Measurements from ENCODE around the gene TBXAS1. TPM values are rescaled to one million over a fixed set of nuclear protein-coding genes. Genes with fewer than 3 reads are reported as not detected.

TBXAS1 gene
- total RNA-seq (1 to 10 TPM; 1.6 to 2.7 TPM), polyA plus RNA-seq (1 to 10 TPM in 1 of 3 donors, under 1 TPM in 2; 0.41 to 1.1 (median 0.75) TPM), total RNA-seq (0 to 1.2 (median 0.66) reads per million in 6 experiments)

GRCh38 chr7:139829025-139829774 lies at the start of gene TBXAS1:
Gene TBXAS1 (plus strand): TSS chr7:139829264. CDS start chr7:139829391, 127 bp downstream.
- POLR2A ChIA-PET, result interaction anchor here (0.6 kb wide), 1 partner anchor 212 kb away, joined by 3 read pairs; no protein-coding TSS in a partner anchor
- Mint-ChIP-seq H3K27me3 (peaks cover 0 to 19% (median 0%) of the 10 kb centered on the region in 5 donors), H3K27ac (peak within 1 kb of the TSS in 9 of 10 donors; percentile 1 to 84 (median 56)), H3K4me1 (peaks cover 3 to 36% (median 14%) of the 10 kb centered on the region in 4 donors), H3K36me3 (peaks cover 0 to 8% (median 0%) of the 10 kb centered on the region in 3 donors), H3K9me3 (peaks cover 0 to 14% (median 5%) of the 10 kb centered on the region in 9 donors), H3K4me3 (peak within 1 kb of the TSS in 8 of 10 donors; percentile 6 to 79 (median 25))
- ATAC-seq (no peak), DNase-seq (peak in 1 of 10 donors; percentile 12)

GRCh38 chr7:139782932-139783331 lies 46.1 kb upstream of the TBXAS1 start:
- no peak overlapping the region for H3K4me3 Mint-ChIP-seq
- POLR2A ChIA-PET, result no interaction called here

GRCh38 chr7:139783647-139784385 lies 45.2 kb upstream of the TBXAS1 start:
- Mint-ChIP-seq H3K9me3 (no peaks in the 10 kb centered on the region), H3K36me3 (no peaks in the 10 kb centered on the region)
- POLR2A ChIA-PET, result no interaction called here

More at GRCh38 chr7:139782932-139783331, 46.1 kb upstream of the TBXAS1 start:
- H3K9me3 Mint-ChIP-seq, result no peaks in the 10 kb centered on the region
- H3K36me3 Mint-ChIP-seq, result no peaks in the 10 kb centered on the region
- DNase-seq (no peak), ATAC-seq (no peak)
- H3K27ac Mint-ChIP-seq, result no peak overlapping the region
- peaks cover 10 to 18% (median 12%) of the 10 kb centered on the region in 4 donors for H3K4me1 Mint-ChIP-seq
- peaks cover 2 to 22% (median 13%) of the 10 kb centered on the region in 5 donors for H3K27me3 Mint-ChIP-seq

GRCh38 chr7:139784648-139785047 lies 44.4 kb upstream of the TBXAS1 start:
- Mint-ChIP-seq H3K27ac (no peak overlapping the region), H3K4me1 (peaks cover 0 to 4% (median 1%) of the 10 kb centered on the region in 4 donors), H3K27me3 (peaks cover 2 to 20% (median 11%) of the 10 kb centered on the region in 5 donors), H3K36me3 (no peaks in the 10 kb centered on the region), H3K9me3 (no peaks in the 10 kb centered on the region), H3K4me3 (no peak overlapping the region)
- POLR2A ChIA-PET, result no interaction called here
- no peak for ATAC-seq
- no peak for DNase-seq

More at GRCh38 chr7:139783647-139784385, 45.2 kb upstream of the TBXAS1 start:
- peaks cover 6 to 12% (median 8%) of the 10 kb centered on the region in 4 donors for H3K4me1 Mint-ChIP-seq
- no peak for DNase-seq
- H3K27me3 Mint-ChIP-seq, result peaks cover 2 to 22% (median 15%) of the 10 kb centered on the region in 5 donors
- no peak for ATAC-seq
- no peak overlapping the region for H3K27ac Mint-ChIP-seq
- H3K4me3 Mint-ChIP-seq, result no peak overlapping the region

- Mint-ChIP-seq H3K4me3 (no peak overlapping the region), H3K27me3 (peaks cover 0 to 7% (median 0%) of the 10 kb centered on the region in 5 donors), H3K36me3 (peaks cover 0 to 5% (median 2%) of the 10 kb centered on the region in 3 donors), H3K27ac (no peak overlapping the region), H3K4me1 (no peaks in the 10 kb centered on the region), H3K9me3 (peaks cover 0 to 8% (median 4%) of the 10 kb centered on the region in 9 donors)
- POLR2A ChIA-PET, result no interaction called here
- no peak for DNase-seq
- no peak for ATAC-seq
Observed at GRCh38 chr7:139791316-139791715, 37.7 kb upstream of the TBXAS1 start.

GRCh38 chr7:139797607-139798006 lies 31.5 kb upstream of the TBXAS1 start:
- Mint-ChIP-seq H3K4me3 (no peak overlapping the region), H3K27ac (no peak overlapping the region), H3K27me3 (no peaks in the 10 kb centered on the region), H3K4me1 (peaks cover 0 to 11% (median 5%) of the 10 kb centered on the region in 4 donors), H3K9me3 (peaks cover 0 to 9% (median 4%) of the 10 kb centered on the region in 9 donors), H3K36me3 (peaks cover 0 to 8% (median 2%) of the 10 kb centered on the region in 3 donors)
- POLR2A ChIA-PET, result no interaction called here
- DNase-seq (no peak), ATAC-seq (no peak)

GRCh38 chr7:139798221-139798620 lies 30.8 kb upstream of the TBXAS1 start:
- POLR2A ChIA-PET, result no interaction called here
- peak overlapping the region in 2 of 10 donors; percentile 10 to 37 for H3K27ac Mint-ChIP-seq
- H3K4me1 Mint-ChIP-seq, result peaks cover 0 to 11% (median 5%) of the 10 kb centered on the region in 4 donors
- H3K4me3 Mint-ChIP-seq, result no peak overlapping the region
- no peak for DNase-seq
- peaks cover 0 to 3% (median 0%) of the 10 kb centered on the region in 5 donors for H3K27me3 Mint-ChIP-seq
- no peak for ATAC-seq
- H3K36me3 Mint-ChIP-seq, result peaks cover 0 to 14% (median 6%) of the 10 kb centered on the region in 3 donors
- H3K9me3 Mint-ChIP-seq, result peaks cover 0 to 15% (median 9%) of the 10 kb centered on the region in 9 donors

GRCh38 chr7:139798892-139799291 lies 30.2 kb upstream of the TBXAS1 start:
- H3K4me1 Mint-ChIP-seq, result peaks cover 0 to 11% (median 5%) of the 10 kb centered on the region in 4 donors
- POLR2A ChIA-PET, result interaction anchor here (0.7 kb wide), 1 partner anchor 215 kb away, joined by 4 read pairs; no protein-coding TSS in a partner anchor
- ATAC-seq (no peak), DNase-seq (no peak)
- H3K27ac Mint-ChIP-seq, result no peak overlapping the region
- H3K9me3 Mint-ChIP-seq, result peaks cover 0 to 17% (median 11%) of the 10 kb centered on the region in 9 donors
- H3K27me3 Mint-ChIP-seq, result peaks cover 0 to 3% (median 0%) of the 10 kb centered on the region in 5 donors
- H3K4me3 Mint-ChIP-seq, result no peak overlapping the region
- H3K36me3 Mint-ChIP-seq, result peaks cover 0 to 15% (median 11%) of the 10 kb centered on the region in 3 donors

- DNase-seq (no peak), ATAC-seq (no peak)
- POLR2A ChIA-PET, result interaction anchor here (0.7 kb wide), 1 partner anchor 215 kb away, joined by 4 read pairs; no protein-coding TSS in a partner anchor
- peaks cover 0 to 18% (median 11%) of the 10 kb centered on the region in 3 donors for H3K36me3 Mint-ChIP-seq
- peaks cover 0 to 11% (median 5%) of the 10 kb centered on the region in 4 donors for H3K4me1 Mint-ChIP-seq
- peak overlapping the region in 1 of 10 donors; percentile 8 for H3K27ac Mint-ChIP-seq
- no peak overlapping the region for H3K4me3 Mint-ChIP-seq
- H3K9me3 Mint-ChIP-seq, result peaks cover 0 to 20% (median 11%) of the 10 kb centered on the region in 9 donors
- peaks cover 0 to 3% (median 0%) of the 10 kb centered on the region in 5 donors for H3K27me3 Mint-ChIP-seq
Observed at GRCh38 chr7:139799586-139799985, 29.5 kb upstream of the TBXAS1 start.

- Mint-ChIP-seq H3K4me1 (peaks cover 0 to 5% (median 1%) of the 10 kb centered on the region in 4 donors), H3K9me3 (peaks cover 0 to 25% (median 10%) of the 10 kb centered on the region in 9 donors), H3K36me3 (peaks cover 0 to 17% (median 14%) of the 10 kb centered on the region in 3 donors), H3K27me3 (peaks cover 0 to 11% (median 3%) of the 10 kb centered on the region in 5 donors), H3K4me3 (no peak overlapping the region), H3K27ac (no peak overlapping the region)
- no peak for ATAC-seq
- POLR2A ChIA-PET, result no interaction called here
- no peak for DNase-seq
Observed at GRCh38 chr7:139804571-139804970, 24.5 kb upstream of the TBXAS1 start.

GRCh38 chr7:139807009-139807408 lies 22.1 kb upstream of the TBXAS1 start:
- no peak for ATAC-seq
- peaks cover 0 to 25% (median 10%) of the 10 kb centered on the region in 9 donors for H3K9me3 Mint-ChIP-seq
- H3K4me3 Mint-ChIP-seq, result no peak overlapping the region
- no peak for DNase-seq
- H3K27me3 Mint-ChIP-seq, result peaks cover 0 to 11% (median 3%) of the 10 kb centered on the region in 5 donors
- peak overlapping the region in 1 of 10 donors; percentile 47 for H3K27ac Mint-ChIP-seq
- H3K4me1 Mint-ChIP-seq, result peaks cover 0 to 5% (median 3%) of the 10 kb centered on the region in 4 donors
- POLR2A ChIA-PET, result no interaction called here
- peaks cover 0 to 17% (median 14%) of the 10 kb centered on the region in 3 donors for H3K36me3 Mint-ChIP-seq

GRCh38 chr7:139808427-139808826 lies 20.6 kb upstream of the TBXAS1 start:
- H3K27me3 Mint-ChIP-seq, result peaks cover 0 to 10% (median 2%) of the 10 kb centered on the region in 5 donors
- DNase-seq (no peak), ATAC-seq (no peak)
- H3K27ac Mint-ChIP-seq, result peak overlapping the region in 1 of 10 donors; percentile 7
- H3K4me1 Mint-ChIP-seq, result peaks cover under 1 to 7% (median 3%) of the 10 kb centered on the region in 4 donors
- POLR2A ChIA-PET, result no interaction called here
- no peak overlapping the region for H3K4me3 Mint-ChIP-seq
- H3K36me3 Mint-ChIP-seq, result peaks cover 0 to 9% (median 8%) of the 10 kb centered on the region in 3 donors
- H3K9me3 Mint-ChIP-seq, result peaks cover 0 to 13% (median 4%) of the 10 kb centered on the region in 9 donors
